Mononuclear cell (primary cell): ENCODE data around the gene ITGA11. TPM values are rescaled to one million over a fixed set of nuclear protein-coding genes. Genes with fewer than 3 reads are reported as not detected.

Experiments
- H3K27me3 ChIP-seq: 2 replicates; pipeline ENCODE4 v1.6.0; 2011; ENCODE audit warnings: low read length, control low read depth; ENCODE audit not compliant: insufficient read depth
- H3K4me1 ChIP-seq: 2 replicates; pipeline ENCODE4 v1.5.1; 2011; ENCODE audit warnings: mild to moderate bottlenecking, low read length, control low read depth; ENCODE audit not compliant: insufficient read depth
- H3K4me3 ChIP-seq: 2 replicates; pipeline ENCODE4 v1.5.1; 2011; ENCODE audit warnings: mild to moderate bottlenecking, low read length, moderate library complexity
- H3K9me3 ChIP-seq: 2 replicates; pipeline ENCODE4 v1.5.1; 2011; ENCODE audit warnings: low read depth, mild to moderate bottlenecking, control low read depth, low read length
- total RNA-seq: library from RNA; depleted of rRNA; stranded (reverse); fragments of >200 nt; gene quantifications from one replicate; pipeline ENCODE4 v1.2.3, GENCODE V29; 2012

ITGA11 gene
- total RNA-seq, 1 donor: under 0.01 TPM

DNA sequence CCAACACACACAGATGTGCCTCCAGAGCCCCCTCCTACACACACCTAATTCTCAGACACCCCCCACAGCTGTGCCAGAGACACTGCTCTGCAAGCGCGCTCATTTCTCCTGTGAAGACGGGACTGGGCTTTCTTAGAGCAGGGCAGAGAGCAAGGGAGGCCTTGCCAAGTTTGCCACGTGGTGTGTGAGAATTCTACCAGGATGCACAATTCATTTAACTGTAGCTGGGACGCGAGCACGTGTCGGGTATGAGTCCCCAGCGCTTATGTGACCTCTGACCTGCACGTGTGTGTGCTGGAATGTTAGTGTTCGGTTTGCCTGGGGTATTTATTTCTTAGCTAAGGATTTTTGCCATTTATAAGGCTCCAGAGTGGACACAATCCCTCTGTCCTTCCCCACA, 117.4 kb downstream of the ITGA11 start:
- H3K27me3 ChIP-seq: no peaks in the 10 kb centered on the region

DNA sequence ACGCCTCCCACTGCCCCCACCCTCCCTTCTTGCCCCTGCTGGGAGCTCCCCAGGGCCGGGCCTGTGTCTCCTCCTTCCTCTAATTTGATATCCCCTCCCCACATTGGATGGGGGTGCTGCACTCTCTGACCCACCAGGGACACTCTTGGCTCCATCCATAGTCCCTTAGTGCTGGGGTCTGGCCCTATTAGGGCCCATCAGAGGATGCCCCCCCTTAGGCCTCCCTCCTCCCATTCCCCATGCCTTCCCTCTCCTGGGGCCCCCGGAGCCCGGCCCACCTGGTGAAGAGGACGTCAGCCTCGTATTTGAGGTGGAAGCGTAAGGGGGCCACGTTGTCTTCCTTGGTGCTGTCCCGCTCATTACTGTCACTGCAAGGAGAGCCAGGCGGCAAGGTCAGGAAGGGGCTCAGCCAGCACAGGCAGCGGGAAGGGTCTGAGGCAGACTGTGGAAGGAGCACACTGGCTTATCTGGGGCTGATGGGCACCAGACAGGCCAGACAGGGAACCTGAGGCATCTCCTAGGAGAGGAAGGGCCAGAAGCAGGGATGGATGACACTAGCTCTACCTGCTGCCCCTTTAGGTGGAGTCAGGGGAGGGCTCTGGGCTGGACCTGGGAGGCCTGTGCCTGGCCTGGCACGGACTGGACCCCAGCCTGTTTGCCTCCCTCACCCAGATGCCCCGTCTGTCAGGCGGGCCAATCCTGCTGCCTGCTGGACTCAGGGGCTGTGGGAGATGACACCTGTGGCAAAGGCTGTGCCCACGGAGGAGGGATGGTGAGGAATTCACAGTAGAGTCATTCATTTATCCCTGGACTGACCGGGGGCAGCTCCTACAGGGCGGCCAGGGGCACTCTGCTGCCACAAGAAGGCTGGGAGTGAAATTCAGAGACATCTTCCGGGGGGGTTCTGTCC, 118.2 kb downstream of the ITGA11 start:
- Histone ChIP-seq H3K4me3 (no peak overlapping the region), H3K27me3 (no peaks in the 10 kb centered on the region), H3K4me1 (no peaks in the 10 kb centered on the region)

More for the DNA sequence above, 117.4 kb downstream of the ITGA11 start:
- no peaks in the 10 kb centered on the region for H3K9me3 ChIP-seq
- no peak overlapping the region for H3K4me3 ChIP-seq
- no peaks in the 10 kb centered on the region for H3K4me1 ChIP-seq

DNA sequence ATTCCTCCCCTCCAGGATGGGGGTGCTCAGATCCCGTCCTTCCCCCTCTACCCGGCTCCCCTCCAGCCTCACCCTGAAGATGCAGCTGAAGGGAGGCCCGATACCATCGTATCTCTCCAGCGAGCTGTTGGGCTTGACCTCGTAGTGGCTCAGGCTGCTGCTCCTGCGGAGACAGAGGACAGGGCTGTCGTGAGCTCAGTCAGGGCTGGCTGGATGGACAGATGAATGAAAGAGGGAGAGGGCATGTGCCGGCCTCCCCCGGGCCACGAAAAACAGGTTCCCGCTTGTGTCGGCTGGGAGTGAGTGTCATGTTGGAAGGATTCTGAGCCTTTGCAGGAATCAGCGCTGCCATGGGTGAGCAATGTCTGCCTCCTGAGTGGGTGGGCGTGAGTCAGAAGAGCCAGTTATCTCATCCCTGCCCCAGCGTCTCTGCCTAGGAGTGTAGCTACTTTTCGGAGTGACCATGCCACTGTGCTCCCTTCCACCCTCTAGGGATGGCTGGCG, 119.2 kb downstream of the ITGA11 start:
- Histone ChIP-seq H3K9me3 (no peaks in the 10 kb centered on the region), H3K4me3 (no peak overlapping the region), H3K4me1 (no peaks in the 10 kb centered on the region), H3K27me3 (no peaks in the 10 kb centered on the region)

More for the DNA sequence above, 118.2 kb downstream of the ITGA11 start:
- no peaks in the 10 kb centered on the region for H3K9me3 ChIP-seq

DNA sequence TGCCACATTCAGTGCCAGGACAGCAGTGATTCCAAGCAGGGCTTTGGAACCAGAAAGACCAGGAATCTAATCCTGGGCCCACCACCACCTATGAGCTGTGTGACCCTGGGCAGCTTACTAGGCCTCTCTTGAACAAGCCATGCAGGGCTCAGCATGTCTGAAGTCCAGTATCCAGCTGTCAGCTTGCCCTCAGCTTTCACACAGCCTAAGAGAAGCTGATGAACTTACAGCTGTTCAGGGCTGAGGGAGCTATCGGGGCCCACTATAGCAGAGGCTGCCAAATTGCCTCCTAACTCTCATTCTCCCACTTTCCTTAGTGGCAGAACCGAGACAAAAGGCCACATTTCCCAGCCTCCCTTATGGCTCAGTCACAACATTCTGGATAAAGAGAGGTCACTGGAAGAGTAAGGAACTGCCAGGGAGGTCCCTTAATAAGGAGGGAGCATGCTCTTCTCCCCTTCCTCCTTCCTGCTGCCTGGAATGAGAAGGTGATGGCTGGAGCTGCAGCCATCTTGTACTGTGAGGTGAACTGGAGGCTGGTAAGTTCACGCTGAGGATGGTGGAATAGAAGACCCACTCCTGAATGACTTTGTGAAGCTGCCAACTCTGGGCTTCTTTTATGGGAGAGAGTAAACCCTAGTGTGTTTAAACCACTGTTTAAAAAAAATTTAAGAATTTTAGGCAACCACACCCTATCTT, 120.0 kb downstream of the ITGA11 start:
- H3K4me1 ChIP-seq: no peaks in the 10 kb centered on the region
- no peaks in the 10 kb centered on the region for H3K27me3 ChIP-seq
- no peak overlapping the region for H3K4me3 ChIP-seq
- H3K9me3 ChIP-seq: no peaks in the 10 kb centered on the region

DNA sequence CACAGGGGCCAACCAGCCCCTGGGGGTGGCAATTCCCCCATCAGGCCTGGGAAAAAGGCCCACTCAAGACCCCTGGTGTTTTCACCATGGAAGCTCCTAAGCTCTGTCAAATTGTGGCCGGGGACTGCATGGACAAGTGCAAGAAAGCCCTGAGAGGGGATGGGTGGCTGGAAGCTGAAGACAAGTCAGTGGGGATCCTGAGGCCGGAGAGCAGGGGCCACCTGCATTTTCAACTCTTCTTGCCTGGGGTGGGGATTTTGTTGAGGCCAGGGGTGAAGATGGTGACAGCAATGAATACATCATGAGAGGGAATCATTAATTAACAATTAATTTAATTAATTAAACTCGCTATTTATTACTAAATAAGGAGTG, 120.5 kb downstream of the ITGA11 start:
- Histone ChIP-seq H3K4me1 (peaks cover 2% of the 10 kb centered on the region), H3K9me3 (no peaks in the 10 kb centered on the region), H3K4me3 (no peak overlapping the region), H3K27me3 (no peaks in the 10 kb centered on the region)

DNA sequence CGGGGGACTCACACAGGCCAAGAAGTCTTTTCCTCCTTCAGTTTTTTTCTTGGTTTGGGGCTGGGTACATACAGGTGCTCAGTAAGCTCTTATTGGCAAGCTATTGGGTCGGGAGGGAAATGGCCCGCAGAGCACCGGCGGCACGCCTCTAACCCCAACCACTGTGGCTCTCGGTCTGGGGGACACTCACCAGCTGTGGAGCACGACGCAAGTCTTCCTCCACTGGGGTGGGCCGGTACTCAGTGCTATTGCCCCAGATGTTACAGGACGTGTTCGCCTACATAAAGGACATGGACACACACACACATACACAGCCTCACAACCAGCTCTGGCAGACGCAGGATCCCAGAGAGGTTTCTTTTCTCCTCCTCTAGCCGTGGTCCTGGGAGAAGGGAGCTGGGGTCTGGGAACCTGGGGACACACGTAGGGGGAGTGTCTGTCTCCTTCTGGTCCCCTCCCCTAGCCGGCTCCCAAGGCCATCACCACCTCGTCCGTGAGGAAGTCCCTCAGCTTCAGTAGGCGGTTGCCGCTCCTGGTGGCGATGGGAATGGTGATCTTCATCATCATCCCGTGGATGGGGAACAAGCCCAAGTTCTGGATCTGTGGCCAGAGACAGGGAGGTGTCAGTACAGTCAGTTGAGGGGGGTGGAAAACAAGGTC, 121.0 kb downstream of the ITGA11 start:
- peaks cover 5% of the 10 kb centered on the region for H3K4me1 ChIP-seq
- H3K9me3 ChIP-seq: no peaks in the 10 kb centered on the region
- H3K4me3 ChIP-seq: no peak overlapping the region
- no peaks in the 10 kb centered on the region for H3K27me3 ChIP-seq

DNA sequence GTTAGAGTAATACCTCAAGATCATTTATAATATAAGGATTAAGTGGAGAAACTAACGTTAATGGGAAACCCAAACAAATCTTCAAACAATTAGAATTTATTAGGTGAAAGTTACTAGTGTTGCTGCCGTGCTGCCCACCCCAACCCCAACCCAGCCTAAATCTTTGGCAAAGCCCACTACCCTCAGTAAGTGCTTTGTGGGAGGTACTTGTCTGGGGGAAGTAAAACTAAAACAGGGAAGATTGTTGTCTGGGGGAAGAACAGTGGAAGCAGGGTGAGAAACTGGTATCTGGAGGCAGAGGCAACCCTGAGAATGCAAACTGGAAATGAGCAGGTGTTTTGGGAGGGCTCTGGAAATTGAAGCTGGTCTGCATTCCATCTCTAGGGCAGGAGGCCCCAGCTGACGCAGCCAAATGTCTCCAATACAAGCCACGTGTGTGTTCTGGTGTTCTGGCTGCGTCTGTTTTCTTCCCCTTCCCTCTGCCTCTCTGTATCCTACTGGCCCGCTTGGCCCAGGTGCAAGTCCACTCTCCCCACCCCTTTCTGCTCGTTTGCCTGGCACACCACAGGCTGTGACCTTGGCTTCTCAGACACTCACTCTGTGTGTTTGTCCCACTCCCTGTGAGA, 121.7 kb downstream of the ITGA11 start:
- H3K9me3 ChIP-seq: no peaks in the 10 kb centered on the region
- no peaks in the 10 kb centered on the region for H3K27me3 ChIP-seq
- peaks cover 5% of the 10 kb centered on the region for H3K4me1 ChIP-seq
- H3K4me3 ChIP-seq: no peak overlapping the region

DNA sequence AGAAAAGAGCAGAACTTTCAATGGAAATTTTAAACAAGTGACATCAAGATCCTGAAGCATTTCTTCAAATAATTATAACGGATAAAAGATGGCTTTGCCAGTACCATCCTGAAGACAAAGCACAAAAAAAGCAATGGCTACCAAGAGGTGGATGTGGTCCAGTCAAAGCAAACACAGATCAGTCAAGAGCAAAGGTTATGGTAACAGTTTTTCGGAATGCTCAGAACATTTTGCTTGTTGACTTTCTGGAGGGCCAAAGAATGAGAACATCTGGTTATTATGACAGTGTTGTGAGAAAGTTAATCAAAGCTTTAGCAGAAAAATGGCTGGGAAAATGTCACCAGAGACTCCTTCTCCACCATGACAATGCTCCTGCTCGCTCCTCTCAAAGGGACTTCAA, 122.9 kb downstream of the ITGA11 start:
- Histone ChIP-seq H3K4me3 (no peak overlapping the region), H3K4me1 (peaks cover 5% of the 10 kb centered on the region), H3K27me3 (no peaks in the 10 kb centered on the region), H3K9me3 (no peaks in the 10 kb centered on the region)

DNA sequence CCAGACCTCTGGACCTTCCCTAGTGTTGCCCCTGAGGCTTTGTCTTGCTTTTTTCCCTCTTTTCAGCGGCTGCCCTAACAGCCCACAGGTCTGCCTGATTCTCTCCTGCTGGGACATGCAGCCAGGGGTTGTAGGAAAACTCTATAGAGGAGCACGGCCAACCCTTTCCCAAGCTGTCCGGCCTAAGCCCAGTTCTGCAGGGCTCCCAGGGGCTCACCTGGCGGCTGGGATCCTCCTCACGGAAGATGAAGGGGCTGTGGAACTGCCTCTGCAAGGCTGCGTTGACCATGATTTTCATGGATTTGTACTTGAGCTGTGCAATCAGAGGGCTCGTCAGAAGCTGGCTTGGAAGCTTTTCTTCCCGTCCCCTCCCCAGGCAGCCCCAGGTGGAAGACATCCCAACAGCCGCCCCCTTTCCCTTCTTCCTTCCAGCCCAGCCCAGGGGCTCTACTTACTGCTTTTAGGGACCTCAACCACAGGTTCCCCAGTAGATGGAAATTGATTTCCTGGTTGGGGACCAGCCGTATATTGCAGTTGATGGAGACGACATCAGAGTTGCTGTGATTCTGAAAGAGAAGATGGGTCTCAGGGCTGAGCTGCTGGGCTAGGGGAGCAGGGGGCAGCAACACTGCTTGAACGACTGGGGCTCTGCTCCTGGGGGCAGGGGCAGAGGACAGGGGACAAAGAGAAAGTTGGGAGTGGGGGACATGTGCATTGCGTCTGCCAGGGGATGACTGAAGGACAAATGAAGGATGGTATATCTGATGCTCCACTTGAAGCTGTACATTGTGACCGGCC, 124.6 kb downstream of the ITGA11 start:
- Histone ChIP-seq H3K4me1 (peaks cover 5% of the 10 kb centered on the region), H3K9me3 (no peaks in the 10 kb centered on the region), H3K4me3 (no peak overlapping the region), H3K27me3 (no peaks in the 10 kb centered on the region)

DNA sequence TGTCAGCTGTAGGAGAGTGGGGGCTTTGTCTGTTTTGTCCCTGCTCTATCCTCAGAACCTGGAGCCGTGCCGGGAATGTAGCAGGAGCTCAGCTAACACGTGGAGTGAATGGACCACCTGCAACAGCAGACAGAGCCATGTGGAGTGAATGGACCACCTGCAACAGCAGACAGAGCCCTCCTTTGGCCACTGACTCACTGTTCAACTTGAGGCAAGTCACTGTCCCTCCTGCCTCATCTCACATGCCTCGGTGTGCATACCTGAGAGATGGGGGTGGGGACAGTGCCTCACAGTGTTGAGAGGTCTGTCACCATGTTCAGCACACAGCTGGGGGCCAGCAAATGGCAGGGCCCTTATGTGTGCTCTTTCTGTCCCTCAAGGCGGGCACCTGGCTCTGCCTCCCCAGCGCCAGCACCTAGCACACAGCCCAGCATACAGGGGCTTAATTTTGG, 126.5 kb downstream of the ITGA11 start:
- Histone ChIP-seq H3K4me3 (no peak overlapping the region), H3K4me1 (peaks cover 12% of the 10 kb centered on the region), H3K9me3 (no peaks in the 10 kb centered on the region), H3K27me3 (no peaks in the 10 kb centered on the region)

DNA sequence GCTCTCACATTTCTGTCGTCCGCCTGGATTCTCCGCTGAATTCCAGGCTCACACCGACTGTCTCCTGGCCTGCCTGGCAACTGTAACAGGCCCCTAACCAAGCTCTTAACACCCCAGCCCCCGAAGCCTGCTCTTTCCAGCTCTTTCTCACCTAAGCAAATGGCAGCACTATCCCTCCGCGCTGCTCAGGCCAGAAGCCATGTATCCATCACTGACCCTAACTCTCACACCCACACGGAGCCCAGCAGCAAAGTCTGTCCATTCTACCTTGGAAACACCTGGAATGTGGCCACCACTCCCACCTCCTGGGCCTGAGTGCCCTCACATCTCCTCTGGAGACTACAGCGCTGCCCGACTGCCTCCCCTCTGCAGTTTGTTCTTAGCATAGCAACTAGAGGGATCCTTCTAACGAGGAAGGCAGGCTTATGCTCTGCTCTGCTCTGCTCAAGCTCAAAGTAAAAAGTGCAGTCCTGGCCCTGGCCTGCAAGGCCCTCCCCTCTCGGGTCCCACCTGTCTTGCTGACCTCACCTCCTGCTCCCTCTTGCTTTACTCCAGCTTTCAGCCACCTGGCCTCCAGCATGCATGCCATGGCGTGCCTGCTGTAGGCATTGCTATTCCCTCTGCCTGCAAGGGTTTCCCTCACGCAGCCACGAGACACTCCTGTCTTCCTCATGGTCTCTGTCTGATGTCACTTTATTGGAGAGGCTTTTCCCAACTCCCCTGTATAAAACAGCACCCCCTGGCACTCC, 127.2 kb downstream of the ITGA11 start:
- H3K4me1 ChIP-seq: peaks cover 15% of the 10 kb centered on the region
- H3K9me3 ChIP-seq: no peaks in the 10 kb centered on the region
- H3K4me3 ChIP-seq: no peak overlapping the region
- no peaks in the 10 kb centered on the region for H3K27me3 ChIP-seq

DNA sequence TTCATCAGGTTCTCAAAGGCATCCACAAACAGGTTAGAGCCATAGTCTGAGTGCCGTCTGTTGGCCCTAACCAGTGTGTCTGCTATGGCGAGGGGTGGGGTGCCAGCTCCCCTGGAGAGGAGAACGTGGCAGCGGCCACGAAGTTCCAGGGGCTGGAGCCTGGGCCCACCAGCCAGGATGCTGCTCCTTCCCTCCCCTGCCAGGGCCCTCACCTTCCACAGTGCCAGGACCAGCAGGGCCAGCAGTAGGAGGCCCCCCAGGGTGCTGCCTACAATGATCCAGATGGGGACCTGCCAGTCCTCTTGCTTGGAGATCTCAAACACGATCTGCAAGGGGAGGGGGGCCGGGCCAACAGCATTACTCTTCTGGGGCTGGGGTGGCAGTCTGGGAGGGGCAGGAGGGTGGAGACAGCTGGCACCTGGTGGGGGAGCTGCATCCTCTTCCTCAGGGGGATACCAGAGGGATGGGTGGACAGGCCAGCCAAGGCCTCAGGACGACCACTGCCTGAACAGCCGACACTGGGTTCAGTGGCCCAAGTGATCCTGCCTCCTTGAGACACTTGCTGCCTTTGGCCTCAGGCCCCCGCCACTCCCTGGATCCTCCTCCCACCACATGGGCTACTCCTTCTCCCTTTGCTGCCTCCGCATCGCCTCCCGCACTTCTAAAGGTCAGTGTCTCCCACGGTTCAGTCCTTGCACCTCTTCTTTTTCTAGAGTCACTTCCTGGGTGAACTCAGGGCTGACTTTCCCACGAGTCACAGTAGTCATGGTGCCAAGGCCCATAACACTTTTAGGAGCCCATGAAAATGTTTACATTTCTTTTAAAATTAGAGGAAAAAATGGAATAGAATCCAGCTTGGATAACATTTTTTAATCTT, 128.2 kb downstream of the ITGA11 start:
- Histone ChIP-seq H3K27me3 (no peaks in the 10 kb centered on the region), H3K9me3 (no peaks in the 10 kb centered on the region), H3K4me1 (peaks cover 24% of the 10 kb centered on the region), H3K4me3 (no peak overlapping the region)

DNA sequence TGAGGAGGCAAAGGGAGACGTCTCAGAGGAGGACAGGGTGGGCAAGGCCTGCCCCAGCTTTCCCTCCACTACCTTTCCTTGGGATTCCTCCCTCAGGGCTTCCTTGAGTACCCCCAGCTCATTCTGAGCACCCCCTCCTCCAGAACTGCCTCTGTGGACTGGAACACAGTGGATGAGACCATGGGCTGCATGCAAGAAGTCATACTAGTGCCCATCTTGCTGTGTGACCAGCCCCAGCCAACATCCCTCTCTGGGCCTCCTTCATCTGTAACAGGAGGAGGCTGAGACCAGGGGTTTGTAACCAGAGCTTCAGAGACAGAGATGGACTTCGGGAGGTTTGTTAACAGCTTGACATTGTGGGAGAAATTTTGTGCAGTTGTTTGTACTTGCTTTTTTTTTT, 128.8 kb downstream of the ITGA11 start:
- H3K27me3 ChIP-seq: no peaks in the 10 kb centered on the region
- H3K4me3 ChIP-seq: no peak overlapping the region
- peaks cover 31% of the 10 kb centered on the region for H3K4me1 ChIP-seq
- no peaks in the 10 kb centered on the region for H3K9me3 ChIP-seq
